ACC112 (cell line): ENCODE results near the gene TKTL1.

Experiments used
- H2AFZ ChIP-seq: fragments of 200-600 bp; sonication (generic); one replicate; pipeline ENCODE4 v1.6.0; 2017; ENCODE audit warnings: antibody characterized with exemption, low read length; ENCODE audit not compliant: unreplicated experiment
- H3K27ac ChIP-seq: fragments of 200-600 bp; sonication (generic); 2 replicates; pipeline ENCODE4 v1.5.1; 2014; ENCODE audit warnings: low read depth, mild to moderate bottlenecking, antibody characterized with exemption, low read length, moderate library complexity
- H3K27me3 ChIP-seq: fragments of 200-600 bp; sonication (generic); 2 replicates; pipeline ENCODE4 v1.6.1; 2014; ENCODE audit warnings: mild to moderate bottlenecking, antibody characterized with exemption, low read length, moderate library complexity, mixed read lengths; ENCODE audit not compliant: insufficient read depth
- H3K36me3 ChIP-seq: fragments of 200-600 bp; sonication (generic); 2 replicates; pipeline ENCODE4 v1.6.1; 2016; ENCODE audit warnings: mild to moderate bottlenecking, antibody characterized with exemption, low read length, moderate library complexity, mixed read lengths; ENCODE audit not compliant: insufficient read depth
- H3K4me1 ChIP-seq: fragments of 200-600 bp; sonication (generic); one replicate; pipeline ENCODE4 v1.6.1; 2016; ENCODE audit warnings: low read length, mixed read lengths; ENCODE audit not compliant: insufficient read depth, unreplicated experiment, control insufficient read depth
- H3K4me3 ChIP-seq: fragments of 200-600 bp; sonication (generic); 2 replicates; pipeline ENCODE4 v1.5.1; 2014; ENCODE audit warnings: mild to moderate bottlenecking, low read depth, low read length
- H3K79me2 ChIP-seq: fragments of 200-600 bp; sonication (generic); one replicate; pipeline ENCODE4 v1.6.0; 2016; ENCODE audit warnings: low read length; ENCODE audit not compliant: control insufficient read depth, unreplicated experiment, insufficient read depth

The TKTL1 gene

DNA sequence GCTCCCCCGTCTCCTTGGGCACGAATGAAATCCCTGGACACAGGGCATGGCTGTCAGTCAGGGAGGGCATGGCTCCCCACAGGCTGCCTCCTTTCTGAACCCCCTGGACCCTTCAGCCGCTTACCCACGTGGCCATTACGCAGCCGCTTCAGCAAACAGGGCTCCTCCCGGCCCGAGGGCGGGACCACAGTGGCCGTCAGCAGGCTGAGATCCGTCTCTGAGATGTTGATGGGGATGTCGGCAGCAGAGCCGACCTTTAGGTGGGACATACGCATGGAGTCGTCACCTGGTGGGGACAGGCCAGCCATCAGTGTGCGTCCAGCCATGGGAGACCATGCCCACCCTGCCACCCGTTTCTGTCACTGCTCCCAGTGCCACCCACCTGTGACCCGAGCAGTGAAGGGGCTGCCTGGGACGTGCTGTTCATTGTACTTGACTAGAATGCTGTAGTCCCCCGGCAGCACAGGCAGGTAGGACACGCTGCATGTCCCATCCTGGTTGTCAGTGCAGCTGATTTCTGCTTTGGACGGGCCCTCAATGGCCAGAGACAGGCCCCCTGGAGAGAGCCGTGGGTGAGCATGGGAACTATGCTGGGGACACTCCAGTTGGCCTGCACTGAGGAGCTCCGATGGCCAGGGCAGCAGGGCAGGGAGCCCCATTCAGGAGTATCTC is 57.7 kb downstream of the TKTL1 start:
- H3K79me2 ChIP-seq = peaks cover 13% of the 10 kb centered on the region
- H3K4me3 ChIP-seq = no peak overlapping the region
- H2AFZ ChIP-seq = no peak overlapping the region
- no peaks in the 10 kb centered on the region for H3K4me1 ChIP-seq
- H3K27ac ChIP-seq = no peak overlapping the region
- H3K27me3 ChIP-seq = no peaks in the 10 kb centered on the region
- no peaks in the 10 kb centered on the region for H3K36me3 ChIP-seq

GRCh38 chrX:154354013-154354412 is 58.4 kb downstream of the TKTL1 start:
- H3K36me3 ChIP-seq = 0 out of 2 replicates have a peak, but pooled peaks cover 4% of the 10 kb centered on the region

DNA sequence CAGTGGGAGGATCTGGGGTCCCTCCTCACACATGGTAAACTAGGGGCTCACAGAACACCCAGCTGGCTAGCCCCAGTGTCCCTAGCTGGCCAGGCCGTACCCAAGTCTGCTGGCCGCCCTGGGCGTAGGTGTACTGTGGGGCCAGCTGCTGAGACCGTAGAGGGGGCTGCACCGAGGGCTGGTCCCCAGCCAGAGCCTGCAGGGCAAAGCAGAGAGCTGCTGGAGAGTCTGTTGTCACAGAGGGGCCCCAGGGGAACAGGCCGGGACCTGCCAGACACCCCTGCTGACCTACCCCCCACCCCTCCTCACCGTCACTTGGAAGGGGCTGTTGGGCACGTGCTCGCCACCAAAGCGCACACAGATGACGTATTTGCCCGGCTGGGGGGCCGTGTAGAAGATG is 58.9 kb downstream of the TKTL1 start:
- Histone ChIP-seq H3K79me2 (peaks cover 23% of the 10 kb centered on the region), H3K27me3 (no peaks in the 10 kb centered on the region), H3K4me1 (no peaks in the 10 kb centered on the region), H3K36me3 (0 out of 2 replicates have a peak, but pooled peaks cover 6% of the 10 kb centered on the region), H3K27ac (no peak overlapping the region), H3K4me3 (no peak overlapping the region), H2AFZ (no peak overlapping the region)

More at GRCh38 chrX:154354013-154354412, 58.4 kb downstream of the TKTL1 start:
- no peak overlapping the region for H3K27ac ChIP-seq
- H3K4me3 ChIP-seq = no peak overlapping the region
- H2AFZ ChIP-seq = no peak overlapping the region
- H3K4me1 ChIP-seq = no peaks in the 10 kb centered on the region
- no peaks in the 10 kb centered on the region for H3K27me3 ChIP-seq
- peaks cover 18% of the 10 kb centered on the region for H3K79me2 ChIP-seq

GRCh38 chrX:154355094-154355775 is 59.6 kb downstream of the TKTL1 start:
- Histone ChIP-seq H3K27ac (no peak overlapping the region), H3K36me3 (0 out of 2 replicates have a peak, but pooled peaks cover 6% of the 10 kb centered on the region)

GRCh38 chrX:154355776-154356140 is 60.2 kb downstream of the TKTL1 start:
- Histone ChIP-seq H3K79me2 (peaks cover 33% of the 10 kb centered on the region), H3K4me3 (no peak overlapping the region), H3K27ac (no peak overlapping the region), H3K4me1 (no peaks in the 10 kb centered on the region), H3K36me3 (0 out of 2 replicates have a peak, but pooled peaks cover 6% of the 10 kb centered on the region), H2AFZ (no peak overlapping the region), H3K27me3 (no peaks in the 10 kb centered on the region)

More at GRCh38 chrX:154355094-154355775, 59.6 kb downstream of the TKTL1 start:
- H3K4me3 ChIP-seq = no peak overlapping the region
- no peak overlapping the region for H2AFZ ChIP-seq
- peaks cover 30% of the 10 kb centered on the region for H3K79me2 ChIP-seq
- H3K27me3 ChIP-seq = no peaks in the 10 kb centered on the region
- H3K4me1 ChIP-seq = no peaks in the 10 kb centered on the region

- Histone ChIP-seq H3K36me3 (0 out of 2 replicates have a peak, but pooled peaks cover 6% of the 10 kb centered on the region), H3K4me1 (no peaks in the 10 kb centered on the region), H3K4me3 (no peak overlapping the region), H3K79me2 (peaks cover 39% of the 10 kb centered on the region), H3K27ac (no peak overlapping the region), H3K27me3 (no peaks in the 10 kb centered on the region), H2AFZ (no peak overlapping the region)
These were observed 61.0 kb downstream of the TKTL1 start for GRCh38 chrX:154356596-154356995.

GRCh38 chrX:154357205-154357604 is 61.6 kb downstream of the TKTL1 start:
- peaks cover 45% of the 10 kb centered on the region for H3K79me2 ChIP-seq
- H3K27me3 ChIP-seq = no peaks in the 10 kb centered on the region
- H2AFZ ChIP-seq = no peak overlapping the region
- no peaks in the 10 kb centered on the region for H3K4me1 ChIP-seq
- H3K27ac ChIP-seq = no peak overlapping the region
- H3K4me3 ChIP-seq = no peak overlapping the region
- 0 out of 2 replicates have a peak, but pooled peaks cover 6% of the 10 kb centered on the region for H3K36me3 ChIP-seq

- Histone ChIP-seq H3K79me2 (peaks cover 53% of the 10 kb centered on the region), H3K27me3 (no peaks in the 10 kb centered on the region), H3K4me3 (no peak overlapping the region), H3K36me3 (0 out of 2 replicates have a peak, but pooled peaks cover 6% of the 10 kb centered on the region), H3K27ac (no peak overlapping the region), H3K4me1 (no peaks in the 10 kb centered on the region), H2AFZ (no peak overlapping the region)
These were observed 62.4 kb downstream of the TKTL1 start for GRCh38 chrX:154358011-154358410.

DNA sequence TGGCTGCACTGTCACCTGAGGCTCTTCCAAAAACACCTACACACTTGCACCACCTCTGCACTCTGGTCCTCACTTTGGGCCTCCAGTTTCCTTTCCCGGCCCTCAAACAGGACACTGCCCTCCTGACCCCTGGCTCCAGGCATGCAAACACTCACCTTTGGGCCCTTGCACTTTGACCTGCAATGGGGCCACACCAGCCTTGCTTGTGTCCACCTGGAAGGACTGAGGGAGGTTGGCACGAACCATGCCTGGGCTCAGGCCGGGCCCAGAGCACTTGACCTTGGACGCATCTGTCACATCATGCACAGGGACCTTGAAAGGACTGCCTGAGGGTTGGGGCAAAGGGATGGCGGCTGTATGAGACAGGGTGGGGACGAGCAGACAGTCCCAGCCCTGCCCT is 63.2 kb downstream of the TKTL1 start:
- Histone ChIP-seq H3K27ac (no peak overlapping the region), H3K36me3 (0 out of 2 replicates have a peak, but pooled peaks cover 6% of the 10 kb centered on the region), H3K79me2 (peaks cover 54% of the 10 kb centered on the region), H3K27me3 (no peaks in the 10 kb centered on the region), H3K4me1 (no peaks in the 10 kb centered on the region), H2AFZ (no peak overlapping the region), H3K4me3 (no peak overlapping the region)

GRCh38 chrX:154359362-154360154 is 64.0 kb downstream of the TKTL1 start:
- H3K27ac ChIP-seq = no peak overlapping the region
- peaks cover 59% of the 10 kb centered on the region for H3K79me2 ChIP-seq

More at GRCh38 chrX:154359362-154360154, 64.0 kb downstream of the TKTL1 start:
- 0 out of 2 replicates have a peak, but pooled peaks cover 6% of the 10 kb centered on the region for H3K36me3 ChIP-seq
- H3K27me3 ChIP-seq = no peaks in the 10 kb centered on the region
- H2AFZ ChIP-seq = no peak overlapping the region
- H3K4me3 ChIP-seq = no peak overlapping the region
- H3K4me1 ChIP-seq = peaks cover 3% of the 10 kb centered on the region
